OCI-LY3 (cell line): ENCODE results near the gene WDR48.

Experiments
- CTCF ChIP-seq: fragments of 200-600, 300-600 bp; sonication (generic); IDR thresholded peaks from 2 replicates; pipeline ENCODE4 v1.5.1; 2014; ENCODE audit warnings: antibody characterized with exemption, low read length, low read depth
- EZH2phosphoT487 ChIP-seq: fragments of 200-600 bp; shearing (Covaris generic); IDR thresholded peaks from 2 replicates; pipeline ENCODE4 v1.6.1; 2018; ENCODE audit warnings: antibody characterized with exemption, mixed run types, low read depth

- TF ChIP-seq CTCF (no peak), EZH2phosphoT487 (no peak)
Observed at GRCh38 chr3:39138804-39139415, 87.1 kb downstream of the WDR48 start.
